Body of pancreas (tissue), 4 donors: ENCODE data around the gene RPS3A. TPM values are rescaled to one million over a fixed set of nuclear protein-coding genes. Genes with fewer than 3 reads are reported as not detected.

ENCODE experiments used
- ATAC-seq: fragments of 150-250 bp; one replicate; pipeline ENCODE4 v1.9.1; 2016
- DNase-seq, 4 donors: peaks; one replicate each; pipeline ENCODE4 v3.0.0-alpha.2; 2019
- H3K27ac ChIP-seq, 4 donors: fragments of 200-600 bp; sonication (generic); 1 replicate in 3 of 4; 2 replicates in 1 of 4; pipeline versions ENCODE4 v1.5.1 to v1.6.1; 2016 to 2019; ENCODE audit warnings: mild to moderate bottlenecking in 1 of 4, mixed read lengths in 1 of 4, moderate library complexity in 1 of 4
- H3K27me3 ChIP-seq, 2 donors: fragments of 200-600 bp; sonication (generic); one replicate each; pipeline ENCODE4 v1.6.0; 2016; ENCODE audit warnings: mild to moderate bottlenecking in 1 of 2
- H3K36me3 ChIP-seq, 2 donors: fragments of 200-600 bp; sonication (generic); replicated peaks in 1 of 2; 2 replicates each; pipeline ENCODE4 v1.5.1; 2016; ENCODE audit warnings: low read depth in 2 of 2; ENCODE audit not compliant: insufficient read depth in 1 of 2
- H3K4me1 ChIP-seq: fragments of 200-600 bp; sonication (generic); one replicate; pipeline ENCODE4 v1.6.0; 2016
- H3K4me3 ChIP-seq, 2 donors: fragments of 200-600 bp; sonication (generic); 1 replicate in 1 of 2; 2 replicates in 1 of 2; pipeline ENCODE4 v1.5.1; 2016 to 2019
- H3K9me3 ChIP-seq, 3 donors: fragments of 200-600 bp; sonication (generic); 1 replicate in 2 of 3; 2 replicates in 1 of 3; pipeline ENCODE4 v1.5.1; 2016
- POLR2A ChIP-seq, 3 donors: fragments of 450-650 bp; IDR thresholded peaks; one replicate each; pipeline ENCODE4 v1.6.1; 2016; ENCODE audit warnings: antibody characterized with exemption in 3 of 3, mild to moderate bottlenecking in 2 of 3
- WGBS, 2 donors: methylation state at CpG; one replicate each; pipeline ENCODE4 v1.1.5; 2017; 5-methylcytosine and 5-hydroxymethylcytosine counted together
- intact Hi-C: fragments of 100-400 bp; cut with DNase I; formaldehyde crosslinking; loops from one replicate; pipeline ENCODE4 v1.15.1; 2023
- total RNA-seq, 2 donors: library from RNA; depleted of rRNA; stranded (reverse); fragments of >200 nt; gene quantifications; one replicate each; pipeline ENCODE4 v1.1.0, GENCODE V29; 2016
- TF ChIP-seq, protein P1 (sequence below), 7 experiments: fragments of 450-650 bp in 4 of 7; fragments of 200-600 bp in 3 of 7; sonication (generic) in 3 of 7; IDR thresholded peaks; one replicate each; pipeline ENCODE4 v1.5.1; 2016 to 2019; ENCODE audit warnings: antibody characterized with exemption in 7 of 7

Gene RPS3A
- total RNA-seq, 2 donors from 2014 or later: 1,585 to 2,586 TPM

GRCh38 chr4:151107063-151107462 lies 7.6 kb downstream of the RPS3A start:
- H3K27me3 ChIP-seq: no peaks in the 10 kb centered on the region
- ATAC-seq: no peak
- 94 to 97% methylated on average over 3 of the region's 3 CpGs for WGBS, 2 donors
- TF ChIP-seq POLR2A (IDR thresholded peaks at IDR 0.05): no peak
- TF ChIP-seq, protein P1, sequence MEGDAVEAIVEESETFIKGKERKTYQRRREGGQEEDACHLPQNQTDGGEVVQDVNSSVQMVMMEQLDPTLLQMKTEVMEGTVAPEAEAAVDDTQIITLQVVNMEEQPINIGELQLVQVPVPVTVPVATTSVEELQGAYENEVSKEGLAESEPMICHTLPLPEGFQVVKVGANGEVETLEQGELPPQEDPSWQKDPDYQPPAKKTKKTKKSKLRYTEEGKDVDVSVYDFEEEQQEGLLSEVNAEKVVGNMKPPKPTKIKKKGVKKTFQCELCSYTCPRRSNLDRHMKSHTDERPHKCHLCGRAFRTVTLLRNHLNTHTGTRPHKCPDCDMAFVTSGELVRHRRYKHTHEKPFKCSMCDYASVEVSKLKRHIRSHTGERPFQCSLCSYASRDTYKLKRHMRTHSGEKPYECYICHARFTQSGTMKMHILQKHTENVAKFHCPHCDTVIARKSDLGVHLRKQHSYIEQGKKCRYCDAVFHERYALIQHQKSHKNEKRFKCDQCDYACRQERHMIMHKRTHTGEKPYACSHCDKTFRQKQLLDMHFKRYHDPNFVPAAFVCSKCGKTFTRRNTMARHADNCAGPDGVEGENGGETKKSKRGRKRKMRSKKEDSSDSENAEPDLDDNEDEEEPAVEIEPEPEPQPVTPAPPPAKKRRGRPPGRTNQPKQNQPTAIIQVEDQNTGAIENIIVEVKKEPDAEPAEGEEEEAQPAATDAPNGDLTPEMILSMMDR (IDR thresholded peaks at IDR 0.05): no peak
- DNase-seq: no peak
- intact Hi-C loops: no loop called here
- no peaks in the 10 kb centered on the region for H3K9me3 ChIP-seq
- no peak overlapping the region for H3K4me3 ChIP-seq
- peaks cover 4% of the 10 kb centered on the region for H3K4me1 ChIP-seq
- no peak overlapping the region for H3K27ac ChIP-seq
- H3K36me3 ChIP-seq: peaks cover 7 to 31% of the 10 kb centered on the region in 2 donors

GRCh38 chr4:151110236-151110635 lies 10.8 kb downstream of the RPS3A start:
- H3K4me1 ChIP-seq: no peaks in the 10 kb centered on the region
- intact Hi-C loops: no loop called here
- no peaks in the 10 kb centered on the region for H3K9me3 ChIP-seq
- TF ChIP-seq, protein P1 (IDR thresholded peaks at IDR 0.05): no peak
- TF ChIP-seq POLR2A (IDR thresholded peaks at IDR 0.05): no peak
- peaks cover 7 to 16% of the 10 kb centered on the region in 2 donors for H3K36me3 ChIP-seq
- DNase-seq (no peak), ATAC-seq (no peak)
- H3K27ac ChIP-seq: no peak overlapping the region
- H3K4me3 ChIP-seq: no peak overlapping the region
- no peaks in the 10 kb centered on the region for H3K27me3 ChIP-seq
- WGBS, 2 donors: 98 to 100% methylated on average over 3 of the region's 3 CpGs

DNA sequence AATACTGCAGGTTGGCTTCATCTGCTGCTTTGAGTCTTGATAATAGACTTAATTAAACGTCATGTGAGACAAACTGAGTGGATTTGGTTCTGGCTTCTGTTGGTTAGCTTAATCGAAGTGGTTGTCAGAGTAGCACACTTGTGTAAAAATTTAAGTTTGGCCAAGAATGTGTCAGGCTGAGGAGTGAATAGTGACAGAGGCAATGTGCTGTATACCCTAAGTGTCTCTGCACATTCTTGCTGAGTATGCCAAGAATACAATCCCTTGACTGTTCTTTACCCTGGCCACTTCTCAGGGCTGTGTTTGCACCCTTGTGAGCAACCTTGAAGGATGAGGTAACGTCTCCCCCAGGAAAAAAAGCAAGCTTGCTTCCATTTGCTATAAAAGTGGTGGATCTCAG lies 14.9 kb downstream of the RPS3A start:
- Histone ChIP-seq H3K4me3 (no peak overlapping the region), H3K4me1 (no peaks in the 10 kb centered on the region), H3K27me3 (no peaks in the 10 kb centered on the region), H3K9me3 (no peaks in the 10 kb centered on the region), H3K36me3 (peaks cover 0 to 4% of the 10 kb centered on the region in 2 donors), H3K27ac (no peak overlapping the region)
- no peak for ATAC-seq
- no peak for DNase-seq
- TF ChIP-seq, protein P1 (IDR thresholded peaks at IDR 0.05): no peak
- TF ChIP-seq POLR2A (IDR thresholded peaks at IDR 0.05): no peak
- 29 to 33% methylated on average over 3 of the region's 3 CpGs for WGBS, 2 donors
- intact Hi-C loops: no loop called here

GRCh38 chr4:151114986-151115385 lies 15.6 kb downstream of the RPS3A start:
- no peaks in the 10 kb centered on the region for H3K4me1 ChIP-seq
- 81 to 82% methylated on average over 5 of the region's 5 CpGs for WGBS, 2 donors
- no peaks in the 10 kb centered on the region for H3K27me3 ChIP-seq

More at GRCh38 chr4:151114986-151115385, 15.6 kb downstream of the RPS3A start:
- TF ChIP-seq, protein P1 (IDR thresholded peaks at IDR 0.05): no peak
- no peak for TF ChIP-seq POLR2A (IDR thresholded peaks at IDR 0.05)
- no peak overlapping the region for H3K4me3 ChIP-seq
- H3K36me3 ChIP-seq: peaks cover 0 to 4% of the 10 kb centered on the region in 2 donors
- intact Hi-C loops: no loop called here
- H3K27ac ChIP-seq: no peak overlapping the region
- ATAC-seq (no peak), DNase-seq (no peak)
- H3K9me3 ChIP-seq: no peaks in the 10 kb centered on the region
